GM18508 (cell line): ENCODE measurements around the gene APPL2.

Source experiments
- ATAC-seq: cut with Tn5 transposase; IDR thresholded peaks from one replicate; pipeline ENCODE4 v1.9.1; 2021; ENCODE audit warnings: moderate number of reproducible peaks; ENCODE audit not compliant: insufficient read depth, unreplicated experiment

The APPL2 gene

GRCh38 chr12:105156260-105156659 lies 79.7 kb downstream of the APPL2 start:
- no peak for ATAC-seq

GRCh38 chr12:105142259-105142658 lies 93.7 kb downstream of the APPL2 start:
- ATAC-seq = no peak

- no peak for ATAC-seq
These were observed 94.6 kb downstream of the APPL2 start for GRCh38 chr12:105141320-105141922.

DNA sequence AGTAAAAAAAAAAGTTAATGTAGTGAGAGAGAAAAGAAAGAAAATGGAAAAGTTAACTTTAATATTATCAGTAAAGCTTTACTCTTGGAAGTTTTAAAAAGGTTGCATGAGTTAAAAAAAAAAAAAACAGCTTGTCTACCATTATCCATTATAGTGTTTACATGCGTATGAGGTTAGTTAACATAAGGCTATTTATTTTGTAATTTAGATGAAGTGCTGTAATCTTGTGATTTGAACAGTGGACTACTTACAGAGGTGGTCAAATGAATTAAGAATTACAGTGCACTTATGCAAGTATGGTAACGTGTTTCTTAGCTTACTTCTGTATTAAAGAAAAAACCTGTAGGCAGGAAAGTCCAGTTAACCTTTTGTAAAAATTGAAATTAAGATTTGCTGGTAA lies 97.7 kb downstream of the APPL2 start:
- ATAC-seq = no peak
